ENCODE data around the gene KRTAP10-11.

- TF ChIP-seq, protein P1, sequence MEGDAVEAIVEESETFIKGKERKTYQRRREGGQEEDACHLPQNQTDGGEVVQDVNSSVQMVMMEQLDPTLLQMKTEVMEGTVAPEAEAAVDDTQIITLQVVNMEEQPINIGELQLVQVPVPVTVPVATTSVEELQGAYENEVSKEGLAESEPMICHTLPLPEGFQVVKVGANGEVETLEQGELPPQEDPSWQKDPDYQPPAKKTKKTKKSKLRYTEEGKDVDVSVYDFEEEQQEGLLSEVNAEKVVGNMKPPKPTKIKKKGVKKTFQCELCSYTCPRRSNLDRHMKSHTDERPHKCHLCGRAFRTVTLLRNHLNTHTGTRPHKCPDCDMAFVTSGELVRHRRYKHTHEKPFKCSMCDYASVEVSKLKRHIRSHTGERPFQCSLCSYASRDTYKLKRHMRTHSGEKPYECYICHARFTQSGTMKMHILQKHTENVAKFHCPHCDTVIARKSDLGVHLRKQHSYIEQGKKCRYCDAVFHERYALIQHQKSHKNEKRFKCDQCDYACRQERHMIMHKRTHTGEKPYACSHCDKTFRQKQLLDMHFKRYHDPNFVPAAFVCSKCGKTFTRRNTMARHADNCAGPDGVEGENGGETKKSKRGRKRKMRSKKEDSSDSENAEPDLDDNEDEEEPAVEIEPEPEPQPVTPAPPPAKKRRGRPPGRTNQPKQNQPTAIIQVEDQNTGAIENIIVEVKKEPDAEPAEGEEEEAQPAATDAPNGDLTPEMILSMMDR (IDR thresholded peaks at IDR 0.05), result no peak
- TF ChIP-seq POLR2A (IDR thresholded peaks at IDR 0.05), result no peak
Observed at GRCh38 chr21:44606495-44606894, 39.7 kb upstream of the KRTAP10-11 start.
